ENCODE results near the gene ZFP1.

DNA sequence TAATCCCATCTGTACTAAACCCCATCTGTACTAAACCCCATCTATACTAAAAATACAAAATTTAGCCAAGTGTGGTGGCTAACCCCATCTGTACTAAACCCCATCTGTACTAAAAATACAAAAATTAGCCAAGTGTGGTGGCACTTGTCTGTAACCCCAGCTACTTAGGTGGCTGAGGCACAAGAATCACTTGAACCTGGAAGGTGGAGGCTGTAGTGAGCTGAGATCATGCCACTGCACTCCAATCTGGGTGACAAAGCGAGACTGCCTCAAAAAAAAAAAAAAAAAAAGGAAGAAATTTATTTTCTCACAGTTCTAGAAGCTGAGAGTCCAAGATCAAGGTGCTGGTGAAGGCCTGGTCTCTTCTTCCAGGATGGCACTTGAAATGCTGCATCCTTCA is 12.1 kb downstream of the ZFP1 start:
- TF ChIP-seq CTCF (IDR thresholded peaks at IDR 0.05): no peak
- TF ChIP-seq POLR2A (IDR thresholded peaks at IDR 0.05): no peak

All from lower leg skin (tissue), 3 donors.